ENCODE measurements around the gene TLE1. TPM values are rescaled to one million over a fixed set of nuclear protein-coding genes. Genes with fewer than 3 reads are reported as not detected.

The TLE1 gene
- total and polyA plus RNA-seq, 10 of the 15 experiments (the other 5 are each of a cell fraction or from before 2014, with no cell fraction given): 0.04 to 0.23 (median 0.10) TPM; not detected in 6

- no peak for ATAC-seq
- intact Hi-C loops (cut with micrococcal nuclease; ENCODE audit: unreplicated experiment): no loop called here
- no TSS peak for BruUV-seq (replicated peaks)
- Histone ChIP-seq H3K4me2 (ENCODE audit: control insufficient read depth, insufficient read depth) (no peak overlapping the region), H4K20me1 (ENCODE audit: control insufficient read depth, insufficient read depth) (no peaks in the 10 kb centered on the region), H3K79me2 (ENCODE audit: control insufficient read depth, insufficient read depth, low read length) (no peaks in the 10 kb centered on the region), H3K27ac (ENCODE audit: control insufficient read depth, insufficient read depth) (no peak overlapping the region), H2AFZ (ENCODE audit: control insufficient read depth, low read depth, low read length) (no peak overlapping the region), H3K27me3 (replicated peaks in 1 of 2; ENCODE audit: control insufficient read depth in 2 of 2, insufficient read depth in 2 of 2, low read length in 1 of 2) (no peaks in the 10 kb centered on the region), H3K4me3 (no peak overlapping the region), H3K9me3 (replicated peaks; ENCODE audit: control insufficient read depth, insufficient read depth, low read length) (no peaks in the 10 kb centered on the region), H3K4me1 (ENCODE audit: control insufficient read depth, insufficient read depth, low read length) (no peaks in the 10 kb centered on the region), H3K36me3 (ENCODE audit: control insufficient read depth in 2 of 2, insufficient read depth in 2 of 2, low read length in 1 of 2) (no peaks in the 10 kb centered on the region), H3K9ac (ENCODE audit: control insufficient read depth, insufficient read depth, low read length) (no peak overlapping the region)
- SMC1A ChIA-PET (ENCODE audit: uncharacterized antibody, unreplicated experiment): interaction anchor here (1.4 kb wide), 1 partner anchor 73 kb away, joined by 3 read pairs; no protein-coding TSS in a partner anchor
- POLR2A ChIA-PET: no interaction called here
- RAD21 ChIA-PET (ENCODE audit: unreplicated experiment): no interaction called here
- in situ Hi-C loops (cut with MboI): no loop called here
- CTCF ChIA-PET: no interaction called here
- TF ChIP-seq MTA3 (IDR thresholded peaks at IDR 0.05; ENCODE audit: borderline replicate concordance, low read length) (no peak), ZNF24 (IDR thresholded peaks at IDR 0.05) (no peak)
- no peak for DNase-seq (ENCODE audit: low read depth, low spot score)
- no peak for FAIRE-seq
- WGBS (ENCODE audit: insufficient coverage, insufficient replicate concordance, low lambda C conversion rate, missing lambda C conversion rate): 73% methylated on average over 23 of the region's 23 CpGs
Measured at GRCh38 chr9:81613002-81613812, 76.1 kb downstream of the TLE1 start.

DNA sequence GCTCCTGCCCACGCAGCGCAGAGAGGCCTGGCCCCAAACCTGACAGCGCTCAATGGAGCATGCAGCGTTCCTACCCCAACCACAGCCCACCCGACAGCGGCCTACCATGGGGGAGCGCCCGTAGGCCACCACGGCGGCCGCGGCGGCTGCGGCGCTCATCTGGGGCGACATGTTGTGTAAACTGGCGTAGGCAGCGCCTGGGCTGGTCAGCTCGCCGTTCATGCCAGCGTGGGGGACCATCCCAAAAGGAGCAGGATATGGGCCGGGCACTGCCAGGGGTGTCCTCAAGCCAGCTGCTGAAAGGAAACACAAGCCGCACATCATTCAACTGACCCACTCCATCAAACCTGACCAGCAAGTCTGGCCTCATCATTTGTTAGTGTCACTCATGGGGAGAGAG, 77.7 kb downstream of the TLE1 start:
- H3K36me3 ChIP-seq (ENCODE audit: control insufficient read depth in 2 of 2, insufficient read depth in 2 of 2, low read length in 1 of 2): no peaks in the 10 kb centered on the region
- POLR2A ChIA-PET: no interaction called here
- in situ Hi-C loops (cut with MboI): no loop called here
- H3K79me2 ChIP-seq (ENCODE audit: control insufficient read depth, insufficient read depth, low read length): no peaks in the 10 kb centered on the region
- H3K4me1 ChIP-seq (ENCODE audit: control insufficient read depth, insufficient read depth, low read length): no peaks in the 10 kb centered on the region
- no peak overlapping the region for H3K27ac ChIP-seq (ENCODE audit: control insufficient read depth, insufficient read depth)
- CTCF ChIA-PET: no interaction called here
- H3K4me3 ChIP-seq: no peak overlapping the region
- H3K9me3 ChIP-seq (replicated peaks; ENCODE audit: control insufficient read depth, insufficient read depth, low read length): no peaks in the 10 kb centered on the region
- RAD21 ChIA-PET (ENCODE audit: unreplicated experiment): no interaction called here
- FAIRE-seq (no peak), DNase-seq (ENCODE audit: low read depth, low spot score) (no peak), ATAC-seq (no peak)
- WGBS (ENCODE audit: insufficient coverage, insufficient replicate concordance, low lambda C conversion rate, missing lambda C conversion rate): 80% methylated on average over 23 of the region's 23 CpGs
- no peak overlapping the region for H3K9ac ChIP-seq (ENCODE audit: control insufficient read depth, insufficient read depth, low read length)
- H3K4me2 ChIP-seq (ENCODE audit: control insufficient read depth, insufficient read depth): no peak overlapping the region
- H3K27me3 ChIP-seq (replicated peaks in 1 of 2; ENCODE audit: control insufficient read depth in 2 of 2, insufficient read depth in 2 of 2, low read length in 1 of 2): no peaks in the 10 kb centered on the region
- BruUV-seq (replicated peaks): no TSS peak
- intact Hi-C loops (cut with micrococcal nuclease; ENCODE audit: unreplicated experiment): no loop called here
- H4K20me1 ChIP-seq (ENCODE audit: control insufficient read depth, insufficient read depth): no peaks in the 10 kb centered on the region
- H2AFZ ChIP-seq (ENCODE audit: control insufficient read depth, low read depth, low read length): no peak overlapping the region
- SMC1A ChIA-PET (ENCODE audit: uncharacterized antibody, unreplicated experiment): no interaction called here
- TF ChIP-seq PML (IDR thresholded peaks at IDR 0.05; ENCODE audit: low read length): no peak
- no peak for TF ChIP-seq KAT2A (conservative IDR thresholded peaks at IDR 0.05; ENCODE audit: control insufficient read depth, low read depth, low read length)
- no peak for TF ChIP-seq STAT3 (IDR thresholded peaks at IDR 0.05; ENCODE audit: low read depth, low read length)
- no peak for TF ChIP-seq IKZF1 (conservative IDR thresholded peaks at IDR 0.05)
- TF ChIP-seq, protein P1, sequence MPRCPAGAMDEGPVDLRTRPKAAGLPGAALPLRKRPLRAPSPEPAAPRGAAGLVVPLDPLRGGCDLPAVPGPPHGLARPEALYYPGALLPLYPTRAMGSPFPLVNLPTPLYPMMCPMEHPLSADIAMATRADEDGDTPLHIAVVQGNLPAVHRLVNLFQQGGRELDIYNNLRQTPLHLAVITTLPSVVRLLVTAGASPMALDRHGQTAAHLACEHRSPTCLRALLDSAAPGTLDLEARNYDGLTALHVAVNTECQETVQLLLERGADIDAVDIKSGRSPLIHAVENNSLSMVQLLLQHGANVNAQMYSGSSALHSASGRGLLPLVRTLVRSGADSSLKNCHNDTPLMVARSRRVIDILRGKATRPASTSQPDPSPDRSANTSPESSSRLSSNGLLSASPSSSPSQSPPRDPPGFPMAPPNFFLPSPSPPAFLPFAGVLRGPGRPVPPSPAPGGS (IDR thresholded peaks at IDR 0.05; ENCODE audit: borderline replicate concordance, insufficient read depth, low read depth, low read length, poor library complexity, severe bottlenecking): no peak
- TF ChIP-seq MYB (IDR thresholded peaks at IDR 0.05; ENCODE audit: borderline replicate concordance, low read depth, low read length): no peak
- TF ChIP-seq EGR1 (IDR thresholded peaks at IDR 0.05; ENCODE audit: borderline replicate concordance in 1 of 2, low read depth in 2 of 2, low read length in 2 of 2): no peak
- no peak for TF ChIP-seq E2F4 (IDR thresholded peaks at IDR 0.05; ENCODE audit: low read depth, low read length)
- TF ChIP-seq, protein P2, sequence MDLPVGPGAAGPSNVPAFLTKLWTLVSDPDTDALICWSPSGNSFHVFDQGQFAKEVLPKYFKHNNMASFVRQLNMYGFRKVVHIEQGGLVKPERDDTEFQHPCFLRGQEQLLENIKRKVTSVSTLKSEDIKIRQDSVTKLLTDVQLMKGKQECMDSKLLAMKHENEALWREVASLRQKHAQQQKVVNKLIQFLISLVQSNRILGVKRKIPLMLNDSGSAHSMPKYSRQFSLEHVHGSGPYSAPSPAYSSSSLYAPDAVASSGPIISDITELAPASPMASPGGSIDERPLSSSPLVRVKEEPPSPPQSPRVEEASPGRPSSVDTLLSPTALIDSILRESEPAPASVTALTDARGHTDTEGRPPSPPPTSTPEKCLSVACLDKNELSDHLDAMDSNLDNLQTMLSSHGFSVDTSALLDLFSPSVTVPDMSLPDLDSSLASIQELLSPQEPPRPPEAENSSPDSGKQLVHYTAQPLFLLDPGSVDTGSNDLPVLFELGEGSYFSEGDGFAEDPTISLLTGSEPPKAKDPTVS (IDR thresholded peaks at IDR 0.05; ENCODE audit: low read depth, low read length): no peak
- no peak for TF ChIP-seq BMI1 (IDR thresholded peaks at IDR 0.05; ENCODE audit: borderline replicate concordance)

Measured in GM12878 (cell line).